H1 (cell line): Measurements from ENCODE around the gene C20orf173. TPM values are rescaled to one million over a fixed set of nuclear protein-coding genes. Genes with fewer than 3 reads are reported as not detected.

Experiments used
- CTCF ChIA-PET: fragments of 300-600 bp; sonication (Branson Sonifier 250); formaldehyde crosslinking; loops from one replicate; lab custom pipeline; 2021; ENCODE audit not compliant: partially characterized antibody; lab: Charles Lee
- POLR2A ChIA-PET: fragments of 300-600 bp; sonication (Branson Sonifier 250); formaldehyde crosslinking; loops from one replicate; lab custom pipeline; 2021; ENCODE audit warnings: inconsistent platforms; ENCODE audit not compliant: partially characterized antibody; lab: Charles Lee
- DNase-seq, 2 experiments: peaks; one replicate each; pipeline versions ENCODE4 v3.0.0 to v3.0.0-alpha.2; 2010 to 2022; ENCODE audit warnings: low spot score in 2 of 2, low read depth in 1 of 2, mixed read lengths in 1 of 2
- FAIRE-seq: peaks from 2 replicates; lab custom pipeline; 2011; peaks lifted over from hg19 to GRCh38; lab: Jason Lieb, UNC
- H2AFZ ChIP-seq: 2 replicates; pipeline ENCODE4 v1.8.1; 2012; ENCODE audit warnings: low read length, inconsistent platforms
- H2AK5ac ChIP-seq: 2 replicates; pipeline ENCODE4 v1.6.1; 2013; ENCODE audit warnings: low read depth, low read length
- H2BK120ac ChIP-seq: replicated peaks from 2 replicates; pipeline ENCODE3; 2013; ENCODE audit warnings: low read depth, low read length, inconsistent platforms
- H2BK12ac ChIP-seq: 2 replicates; pipeline ENCODE4 v1.6.1; 2013; ENCODE audit warnings: low read depth, low read length
- H2BK15ac ChIP-seq: 2 replicates; pipeline ENCODE4 v1.6.1; 2013; ENCODE audit warnings: low read length
- H2BK20ac ChIP-seq: 2 replicates; pipeline ENCODE4 v1.6.1; 2013; ENCODE audit warnings: low read length
- H2BK5ac ChIP-seq: 2 replicates; pipeline ENCODE4 v1.6.1; 2013; ENCODE audit warnings: low read depth, low read length
- H3K14ac ChIP-seq: 2 replicates; pipeline ENCODE4 v1.6.1; 2013; ENCODE audit warnings: inconsistent platforms; ENCODE audit not compliant: insufficient read length
- H3K18ac ChIP-seq: 2 replicates; pipeline ENCODE4 v1.6.1; 2013; ENCODE audit warnings: low read length; ENCODE audit errors: extremely low read depth
- H3K23ac ChIP-seq: 2 replicates; pipeline ENCODE4 v1.6.1; 2013; ENCODE audit warnings: inconsistent platforms; ENCODE audit not compliant: insufficient read length
- H3K23me2 ChIP-seq: 2 replicates; pipeline ENCODE4 v1.6.1; 2013; ENCODE audit warnings: low read depth, low read length
- H3K27ac ChIP-seq: 2 replicates; pipeline ENCODE4 v1.6.1; 2011; ENCODE audit warnings: low read depth, low read length, inconsistent platforms
- H3K27me3 ChIP-seq, 4 experiments: replicated peaks in 1 of 4; 1 replicate in 1 of 4; 2 replicates in 3 of 4; pipeline versions ENCODE4 v1.6.1 to v1.8.1; 2011 to 2013; ENCODE audit warnings: low read length in 3 of 4, mild to moderate bottlenecking in 3 of 4, inconsistent platforms in 2 of 4, mixed read lengths in 2 of 4, moderate library complexity in 1 of 4; ENCODE audit not compliant: control insufficient read depth in 3 of 4, insufficient read depth in 3 of 4; ENCODE audit errors: extremely low read depth in 1 of 4
- H3K36me3 ChIP-seq, 4 experiments: 2 replicates each; pipeline versions ENCODE4 v1.6.1 to v1.8.1; 2011 to 2013; ENCODE audit warnings: mild to moderate bottlenecking in 4 of 4, low read length in 3 of 4, moderate library complexity in 2 of 4, control low read depth in 1 of 4, inconsistent platforms in 1 of 4; ENCODE audit not compliant: insufficient read depth in 4 of 4, control insufficient read depth in 2 of 4
- H3K4ac ChIP-seq: replicated peaks from 2 replicates; pipeline ENCODE3; 2013; ENCODE audit warnings: low read length, low read depth, mixed read lengths, inconsistent platforms; ENCODE audit not compliant: insufficient read length
- H3K4me1 ChIP-seq, 4 experiments: replicated peaks in 1 of 4; 1 replicate in 1 of 4; 2 replicates in 3 of 4; pipeline versions ENCODE4 v1.6.1 to v1.8.1; 2011 to 2013; ENCODE audit warnings: low read length in 3 of 4, inconsistent platforms in 2 of 4, mixed read lengths in 1 of 4; ENCODE audit not compliant: insufficient read depth in 4 of 4, control insufficient read depth in 3 of 4
- H3K4me2 ChIP-seq, 2 experiments: 2 replicates each; pipeline versions ENCODE4 v1.6.1 to v1.8.1; 2011 to 2013; ENCODE audit warnings: low read depth in 2 of 2, low read length in 2 of 2, control low read depth in 1 of 2, inconsistent platforms in 1 of 2, mild to moderate bottlenecking in 1 of 2; ENCODE audit not compliant: insufficient read depth in 1 of 2
- H3K4me3 ChIP-seq, 4 experiments: fragments of 200-600, 300-600 bp in 1 of 4; sonication (generic), shearing (Covaris generic), sonication (Bioruptor Twin) in 1 of 4; 2 replicates each; pipeline versions ENCODE4 v1.5.1 to v1.8.1; 2011 to 2016; ENCODE audit warnings: low read length in 4 of 4, low read depth in 3 of 4, control low read depth in 2 of 4, inconsistent platforms in 2 of 4, mild to moderate bottlenecking in 2 of 4, mixed read lengths in 1 of 4, moderate library complexity in 1 of 4; ENCODE audit not compliant: insufficient read depth in 2 of 4; ENCODE audit errors: extremely low read depth in 1 of 4
- H3K56ac ChIP-seq: replicated peaks from 2 replicates; pipeline ENCODE3; 2013; ENCODE audit warnings: low read depth, mild to moderate bottlenecking, mixed read lengths, low read length, inconsistent platforms; ENCODE audit not compliant: insufficient read length
- H3K79me1 ChIP-seq: 2 replicates; pipeline ENCODE4 v1.6.1; 2013; ENCODE audit warnings: low read depth, low read length, control low read depth
- H3K79me2 ChIP-seq, 2 experiments: 2 replicates each; pipeline versions ENCODE4 v1.6.1 to v1.8.1; 2012 to 2013; ENCODE audit warnings: low read length in 2 of 2, mild to moderate bottlenecking in 2 of 2, inconsistent platforms in 1 of 2; ENCODE audit not compliant: insufficient read depth in 2 of 2, control insufficient read depth in 1 of 2
- H3K9ac ChIP-seq, 4 experiments: replicated peaks in 1 of 4; 1 replicate in 1 of 4; 2 replicates in 3 of 4; pipeline versions ENCODE4 v1.6.1 to v1.8.1; 2011 to 2013; ENCODE audit warnings: low read depth in 3 of 4, low read length in 3 of 4, control low read depth in 2 of 4, mild to moderate bottlenecking in 2 of 4, moderate library complexity in 2 of 4, inconsistent platforms in 1 of 4; ENCODE audit errors: extremely low read depth in 1 of 4
- H3K9me3 ChIP-seq, 2 experiments: 2 replicates each; pipeline versions ENCODE4 v1.6.1 to v1.8.1; 2012 to 2013; ENCODE audit warnings: mild to moderate bottlenecking in 2 of 2, moderate library complexity in 2 of 2, control low read depth in 1 of 2, inconsistent platforms in 1 of 2, low read depth in 1 of 2, low read length in 1 of 2, mixed read lengths in 1 of 2; ENCODE audit not compliant: insufficient read depth in 2 of 2
- H4K20me1 ChIP-seq, 2 experiments: replicated peaks in 1 of 2; 2 replicates each; pipeline versions ENCODE3 to v1.8.1; 2011 to 2013; ENCODE audit warnings: inconsistent platforms in 2 of 2, low read length in 2 of 2, mild to moderate bottlenecking in 1 of 2; ENCODE audit not compliant: insufficient read depth in 2 of 2, control insufficient read depth in 1 of 2
- H4K5ac ChIP-seq: 2 replicates; pipeline ENCODE4 v1.6.1; 2013; ENCODE audit warnings: low read length, low read depth, mixed read lengths, inconsistent platforms; ENCODE audit not compliant: insufficient read length
- H4K8ac ChIP-seq: 2 replicates; pipeline ENCODE4 v1.8.0; 2013; ENCODE audit warnings: mild to moderate bottlenecking, moderate library complexity, low read length, inconsistent platforms; ENCODE audit not compliant: insufficient read depth; ENCODE audit errors: extremely low read depth
- H4K91ac ChIP-seq: replicated peaks from 2 replicates; pipeline ENCODE3; 2013; ENCODE audit warnings: low read length, mixed read lengths, inconsistent platforms; ENCODE audit not compliant: insufficient read length
- ATF2 ChIP-seq: IDR thresholded peaks from 2 replicates; pipeline ENCODE4 v1.6.1; 2012; ENCODE audit warnings: low read length, inconsistent platforms
- CBX8 ChIP-seq: fragments of 300-800, 300-1000 bp; sonication (generic); IDR thresholded peaks from 2 replicates; pipeline ENCODE4 v1.7.1; 2016; ENCODE audit warnings: low read depth, low read length, borderline replicate concordance
- CTCF ChIP-seq, 3 experiments: IDR thresholded peaks; 1 replicate in 2 of 3; 2 replicates in 1 of 3; pipeline versions ENCODE4 v1.5.1 to v1.6.1; 2011; ENCODE audit warnings: low read length in 3 of 3, mild to moderate bottlenecking in 3 of 3, inconsistent platforms in 2 of 3, low read depth in 1 of 3, moderate library complexity in 1 of 3; ENCODE audit not compliant: insufficient read depth in 1 of 3; ENCODE audit errors: control extremely low read depth in 1 of 3
- EZH2 ChIP-seq: fragments of 200-600 bp; sonication (generic); IDR thresholded peaks from 2 replicates; pipeline ENCODE4 v1.7.1; 2012; ENCODE audit warnings: low read depth, mild to moderate bottlenecking, moderate library complexity, low read length, inconsistent platforms; ENCODE audit not compliant: severe bottlenecking
- RAD21 ChIP-seq, 2 experiments: IDR thresholded peaks in 1 of 2; conservative IDR thresholded peaks in 1 of 2; 2 replicates each; pipeline ENCODE4 v1.6.1; 2011; ENCODE audit warnings: low read depth in 2 of 2, low read length in 2 of 2, improper control_type of control experiment in 1 of 2, inconsistent platforms in 1 of 2, mild to moderate bottlenecking in 1 of 2, moderate library complexity in 1 of 2
- SIRT6 ChIP-seq: IDR thresholded peaks from one replicate; pipeline ENCODE4 v1.7.1; 2012; ENCODE audit warnings: low read length, inconsistent platforms
- YY1 ChIP-seq: IDR thresholded peaks from 2 replicates; pipeline ENCODE4 v1.6.1; 2011; ENCODE audit warnings: low read depth, mild to moderate bottlenecking, low read length
- ZNF274 ChIP-seq: IDR thresholded peaks from 2 replicates; pipeline ENCODE4 v1.7.0; 2012; ENCODE audit warnings: low read length, borderline replicate concordance; ENCODE audit errors: extremely low read depth
- WGBS, 2 experiments: shearing (Covaris generic) in 1 of 2; methylation state at CpG; one replicate each; pipeline versions ENCODE4 v1.1.6 to v1.1.7; 2013 to 2015; ENCODE audit warnings: low lambda C conversion rate in 2 of 2, mixed read lengths in 2 of 2, inconsistent platforms in 1 of 2, low coverage in 1 of 2, missing lambda C conversion rate in 1 of 2; ENCODE audit not compliant: insufficient replicate concordance in 2 of 2, insufficient coverage in 1 of 2, insufficient read length in 1 of 2; ENCODE audit errors: extremely low coverage in 1 of 2, missing lambda C conversion rate in 1 of 2; 5-methylcytosine and 5-hydroxymethylcytosine counted together
- polyA plus RNA-seq, 7 experiments: library from polyadenylated mRNA; depleted of rRNA in 3 of 7; stranded (reverse) in 5 of 7; unstranded in 2 of 7; fragments of >200 nt in 5 of 7; fragments of 200-250 nt in 2 of 7; gene quantifications; 1 replicate in 5 of 7; 2 replicates in 1 of 7; 4 replicates in 1 of 7; pipeline versions ENCODE4 v1.2.1 to v1.2.3, GENCODE V29; 2011 to 2013; ENCODE audit warnings: missing spikeins in 2 of 7, mixed read lengths in 2 of 7
- total RNA-seq: library from RNA; stranded (reverse); fragmentation: NEBNext Ultra II Directional; extraction: Animal tissue kit (Norgen Biotek cat#: 25700); gene quantifications from 2 replicates; pipeline ENCODE4 v1.2.1, GENCODE V29; 2021

C20orf173 gene
- total and polyA plus RNA-seq, 2 of the 8 experiments (the other 6 are each of a cell fraction or from before 2014, with no cell fraction given), result not detected

GRCh38 chr20:35523298-35523888 lies 6.1 kb downstream of the C20orf173 start:
- Histone ChIP-seq H3K9me3 (peaks cover 4 to 6% of the 10 kb centered on the region in 2 experiments; a peak in 2 of 4 replicates), H3K18ac (no peak overlapping the region), H3K4me2 (no peak overlapping the region), H2BK12ac (0 out of 2 replicates have a peak overlapping the region, but pooled peaks have one; percentile 30), H3K56ac (no peak overlapping the region), H3K14ac (no peak overlapping the region), H4K8ac (no peak overlapping the region), H3K4me1 (no peaks in the 10 kb centered on the region), H2BK120ac (no peak overlapping the region), H3K27ac (no peak overlapping the region), H3K23me2 (no peaks in the 10 kb centered on the region), H2AFZ (no peak overlapping the region), H3K79me2 (no peaks in the 10 kb centered on the region), H3K23ac (no peak overlapping the region), H3K4ac (no peak overlapping the region), H4K20me1 (no peaks in the 10 kb centered on the region), H4K91ac (no peak overlapping the region), H2AK5ac (no peak overlapping the region), H2BK20ac (no peak overlapping the region), H3K4me3 (no peak overlapping the region), H3K27me3 (no peaks in the 10 kb centered on the region), H2BK5ac (no peak overlapping the region), H3K79me1 (no peaks in the 10 kb centered on the region), H4K5ac (no peak overlapping the region), H3K9ac (no peak overlapping the region), H2BK15ac (no peak overlapping the region), H3K36me3 (no peaks in the 10 kb centered on the region)
- FAIRE-seq (peak; percentile 62), DNase-seq (peak in 1 of 2 experiments; percentile 84)
- 56% methylated on average over 6 of the region's 6 CpGs; no CpG with 5 or more reads in 1 of the 2 experiments for WGBS, 2 experiments
- ChIA-PET POLR2A (interaction anchor here (0.7 kb wide), 1 partner anchor 243 kb away, joined by 4 read pairs; no protein-coding TSS in a partner anchor), CTCF (interaction anchor here (1.0 kb wide), 1 partner anchor 10 kb away, joined by 4 read pairs; no protein-coding TSS in a partner anchor)
- no peak for TF ChIP-seq ZNF274
- TF ChIP-seq CTCF (IDR thresholded peaks at IDR 0.05; ENCODE audit: control extremely low read depth in 1 of 3, insufficient read depth in 1 of 3, low read depth in 1 of 3, low read length in 3 of 3), result peak; percentile 62 to 76 (median 73)
- peak; percentile 41 to 59; a peak in 3 of 4 replicates for TF ChIP-seq RAD21 (IDR thresholded peaks at IDR 0.05 in 1 of 2, conservative IDR thresholded peaks at IDR 0.05 in 1 of 2; ENCODE audit: low read depth in 2 of 2, low read length in 2 of 2)
- no peak for TF ChIP-seq CBX8
- no peak for TF ChIP-seq SIRT6
- no peak for TF ChIP-seq ATF2
- TF ChIP-seq EZH2, result no peak
- TF ChIP-seq YY1, result peak; percentile 77
